Measurements from ENCODE around the gene SELENOW. TPM values are rescaled to one million over a fixed set of nuclear protein-coding genes. Genes with fewer than 3 reads are reported as not detected.
"Not testable (repeated sequence)": the region's sequence is repeated elsewhere in the genome, so short reads cannot be mapped to it uniquely, and the experiment has no call there.

Gene SELENOW
- total RNA-seq, 4 donors from 2014 or later = 730 to 1,512 (median 1,402) TPM

DNA sequence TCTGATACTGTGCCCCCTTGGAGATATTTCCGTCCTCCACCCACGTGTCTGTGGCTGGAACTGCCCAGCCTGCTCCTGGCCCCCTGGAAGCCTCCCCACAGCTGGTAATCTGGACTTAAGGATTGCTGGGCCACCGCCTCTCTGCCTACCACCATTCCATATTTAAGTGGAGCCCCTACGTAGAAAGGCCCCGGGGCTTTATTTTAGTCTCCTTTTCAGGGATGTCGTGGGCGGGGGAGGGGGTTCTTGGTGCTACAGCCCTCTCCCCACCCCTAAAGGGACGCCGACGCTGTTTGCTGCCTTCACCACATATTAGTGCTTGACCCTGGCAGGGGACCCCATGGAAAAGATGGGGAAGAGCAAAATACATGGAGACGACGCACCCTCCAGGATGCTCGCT is 35.9 kb upstream of the SELENOW start:
- Histone ChIP-seq H3K9me3 (no peaks in the 10 kb centered on the region), H3K4me1 (peaks cover 22 to 33% of the 10 kb centered on the region in 2 donors), H3K27ac (peak overlapping the region; percentile 85 to 99 (median 98)), H3K4me3 (peak overlapping the region; percentile 44 to 68 (median 53)), H3K36me3 (peaks cover 0 to 17% of the 10 kb centered on the region in 2 donors), H3K27me3 (no peaks in the 10 kb centered on the region)
- in situ Hi-C loops (cut with MboI; ENCODE audit: low sequenced_read_pairs in 4 of 4) (loop anchor here in 1 of 4 donors (25.0 kb wide), 1 partner anchor 455 kb away; no protein-coding TSS in a partner anchor), intact Hi-C loops (cut with DNase I; ENCODE audit: low total_unique reads) (loop anchor here (1.0 kb wide), 3 partner anchors 29 to 227 kb away; partner anchors contain the start of genes EHD2 and NAPA)
- DNase-seq (no peak), ATAC-seq (no peak)
- TF ChIP-seq CTCF (IDR thresholded peaks at IDR 0.05 in 4 of 5, conservative IDR thresholded peaks at IDR 0.05 in 1 of 5) (no peak), POLR2A (IDR thresholded peaks at IDR 0.05) (no peak)

- Histone ChIP-seq H3K9me3 (no peaks in the 10 kb centered on the region), H3K36me3 (peaks cover 0 to 35% of the 10 kb centered on the region in 2 donors), H3K4me1 (peaks cover 22 to 33% of the 10 kb centered on the region in 2 donors), H3K4me3 (peak within 1 kb of the TSS; percentile 77 to 99 (median 92)), H3K27me3 (no peaks in the 10 kb centered on the region), H3K27ac (peak within 1 kb of the TSS; percentile 92 to 99 (median 98))
- TF ChIP-seq CTCF (IDR thresholded peaks at IDR 0.05 in 4 of 5, conservative IDR thresholded peaks at IDR 0.05 in 1 of 5) = peak in 1 of 5 experiments; percentile 21
- peak; percentile 77 to 79 for TF ChIP-seq POLR2A (IDR thresholded peaks at IDR 0.05)
- peak; percentile 95 to 97 for DNase-seq
- ATAC-seq = peak; percentile 94
- intact Hi-C loops (cut with DNase I; ENCODE audit: low total_unique reads) (loop anchor here (2.0 kb wide), 1 partner anchor 34 kb away; the partner anchor contains the start of gene SELENOW), in situ Hi-C loops (cut with MboI; ENCODE audit: low sequenced_read_pairs in 4 of 4) (loop anchor here in 1 of 4 donors (25.0 kb wide), 1 partner anchor 458 kb away; no protein-coding TSS in a partner anchor)
Observed at GRCh38 chr19:47745010-47745901, 33.2 kb upstream of the SELENOW start, which contains the start of gene NOP53. NOP53 (plus strand) TSS chr19:47745546; CDS start chr19:47745560, 14 bp downstream.

GRCh38 chr19:47746129-47746528 is 32.4 kb upstream of the SELENOW start:
- Histone ChIP-seq H3K4me3 (peak overlapping the region; percentile 77 to 99 (median 92)), H3K27ac (peak overlapping the region; percentile 92 to 99 (median 98)), H3K4me1 (peaks cover 22 to 33% of the 10 kb centered on the region in 2 donors), H3K36me3 (peaks cover 0 to 44% of the 10 kb centered on the region in 2 donors)
- in situ Hi-C loops (cut with MboI; ENCODE audit: low sequenced_read_pairs in 4 of 4) = loop anchor here in 1 of 4 donors (25.0 kb wide), 1 partner anchor 459 kb away; no protein-coding TSS in a partner anchor
- intact Hi-C loops (cut with DNase I; ENCODE audit: low total_unique reads); ATAC-seq; H3K9me3 ChIP-seq; H3K27me3 ChIP-seq; DNase-seq: not testable (repeated sequence)

DNA sequence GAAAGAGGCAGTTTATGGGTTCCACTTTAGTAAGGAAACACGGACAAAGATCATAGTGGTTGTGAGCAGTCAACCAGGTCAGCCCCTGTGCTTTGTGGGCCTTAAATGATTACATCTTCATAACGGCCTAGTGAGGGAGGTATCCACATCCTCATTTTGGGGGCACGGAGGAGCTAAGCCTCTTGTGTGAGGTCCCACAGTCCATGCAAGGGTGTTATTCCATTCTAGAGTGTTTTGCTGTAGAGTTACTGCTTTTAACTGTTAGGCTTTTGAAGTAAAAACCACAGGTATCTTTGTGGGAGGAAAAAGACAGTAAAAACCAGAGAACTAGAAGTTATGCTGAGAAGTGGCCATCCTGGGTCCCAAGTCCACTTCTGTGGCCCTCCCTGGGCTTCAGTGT is 29.2 kb upstream of the SELENOW start:
- in situ Hi-C loops (cut with MboI; ENCODE audit: low sequenced_read_pairs in 4 of 4) (loop anchor here in 1 of 4 donors (25.0 kb wide), 1 partner anchor 462 kb away; no protein-coding TSS in a partner anchor), intact Hi-C loops (cut with DNase I; ENCODE audit: low total_unique reads) (no loop called here)
- no peak for ATAC-seq
- Histone ChIP-seq H3K27me3 (no peaks in the 10 kb centered on the region), H3K4me3 (no peak overlapping the region), H3K27ac (no peak overlapping the region), H3K9me3 (no peaks in the 10 kb centered on the region), H3K36me3 (peaks cover 0 to 76% of the 10 kb centered on the region in 2 donors), H3K4me1 (peaks cover 11 to 21% of the 10 kb centered on the region in 2 donors)
- DNase-seq = no peak
- TF ChIP-seq CTCF (IDR thresholded peaks at IDR 0.05 in 4 of 5, conservative IDR thresholded peaks at IDR 0.05 in 1 of 5) = no peak

GRCh38 chr19:47750752-47751151 is 27.8 kb upstream of the SELENOW start:
- in situ Hi-C loops (cut with MboI; ENCODE audit: low sequenced_read_pairs in 4 of 4) = no loop called here
- intact Hi-C loops (cut with DNase I; ENCODE audit: low total_unique reads) = no loop called here
- Histone ChIP-seq H3K4me1 (peaks cover 11 to 13% of the 10 kb centered on the region in 2 donors), H3K27me3 (no peaks in the 10 kb centered on the region), H3K27ac (no peak overlapping the region), H3K36me3 (peaks cover 0 to 90% of the 10 kb centered on the region in 2 donors), H3K4me3 (no peak overlapping the region), H3K9me3 (no peaks in the 10 kb centered on the region)
- DNase-seq (no peak), ATAC-seq (no peak)
- TF ChIP-seq POLR2A (IDR thresholded peaks at IDR 0.05) (no peak), CTCF (IDR thresholded peaks at IDR 0.05 in 4 of 5, conservative IDR thresholded peaks at IDR 0.05 in 1 of 5) (no peak)

All from gastrocnemius medialis (tissue), 4 donors.